HEK293 (cell line): ENCODE measurements around the gene CIITA.

Experiments
- CTCF ChIP-seq: fragments of 450-650 bp; formaldehyde crosslinking; IDR thresholded peaks from 2 replicates; pipeline ENCODE4 v1.5.1; 2016; ENCODE audit warnings: missing biosample characterization, missing genetic modification characterization
- KLF1 ChIP-seq: fragments of 450-650 bp; formaldehyde crosslinking; IDR thresholded peaks from 2 replicates; pipeline ENCODE4 v1.5.1; 2016; ENCODE audit warnings: missing biosample characterization, missing genetic modification characterization
- MYNN ChIP-seq: fragments of 450-650 bp; formaldehyde crosslinking; IDR thresholded peaks from 2 replicates; pipeline ENCODE4 v1.5.1; 2016; ENCODE audit warnings: missing biosample characterization, missing genetic modification characterization, borderline replicate concordance
- YY1 ChIP-seq: fragments of 450-650 bp; formaldehyde crosslinking; IDR thresholded peaks from 2 replicates; pipeline ENCODE4 v1.5.1; 2018; ENCODE audit warnings: missing biosample characterization, missing genetic modification characterization
- ZBTB48 ChIP-seq: fragments of 450-650 bp; formaldehyde crosslinking; IDR thresholded peaks from 2 replicates; pipeline ENCODE4 v1.5.1; 2016; ENCODE audit warnings: missing biosample characterization, missing genetic modification characterization
- ZFP69B ChIP-seq: fragments of 450-650 bp; formaldehyde crosslinking; IDR thresholded peaks from 2 replicates; pipeline ENCODE4 v1.5.1; 2016; ENCODE audit warnings: missing biosample characterization, missing genetic modification characterization
- ZNF10 ChIP-seq: fragments of 450-650 bp; formaldehyde crosslinking; IDR thresholded peaks from 2 replicates; pipeline ENCODE4 v1.5.1; 2017; ENCODE audit warnings: missing biosample characterization, missing genetic modification characterization
- ZNF239 ChIP-seq: fragments of 450-650 bp; formaldehyde crosslinking; IDR thresholded peaks from 2 replicates; pipeline ENCODE4 v1.5.1; 2016; ENCODE audit warnings: missing biosample characterization, missing genetic modification characterization
- ZNF280C ChIP-seq: fragments of 450-650 bp; formaldehyde crosslinking; IDR thresholded peaks from 2 replicates; pipeline ENCODE4 v1.5.1; 2016; ENCODE audit warnings: missing biosample characterization, missing genetic modification characterization
- ZNF350 ChIP-seq: fragments of 450-650 bp; formaldehyde crosslinking; IDR thresholded peaks from 2 replicates; pipeline ENCODE4 v1.5.0; 2017; ENCODE audit warnings: missing biosample characterization, mild to moderate bottlenecking, missing genetic modification characterization
- ZNF362 ChIP-seq: fragments of 450-650 bp; formaldehyde crosslinking; IDR thresholded peaks from 2 replicates; pipeline ENCODE4 v1.5.1; 2016; ENCODE audit warnings: missing biosample characterization, missing genetic modification characterization
- ZNF777 ChIP-seq: fragments of 450-650 bp; formaldehyde crosslinking; IDR thresholded peaks from 2 replicates; pipeline ENCODE4 v1.5.1; 2017; ENCODE audit warnings: missing biosample characterization, missing genetic modification characterization, borderline replicate concordance
- ZNF830 ChIP-seq: fragments of 450-650 bp; IDR thresholded peaks from 2 replicates; pipeline ENCODE4 v1.5.0; 2018; ENCODE audit warnings: missing biosample characterization, missing genetic modification characterization, low read depth, mild to moderate bottlenecking, moderate library complexity

GRCh38 chr16:10944249-10945064 is 67.5 kb downstream of the CIITA start, which contains the start of gene CLEC16A:
- TF ChIP-seq ZNF830 (tag by site-specific recombination) (no peak), ZNF239 (tag by site-specific recombination) (no peak), ZNF350 (tag by site-specific recombination) (no peak), ZFP69B (tag by site-specific recombination) (no peak), MYNN (tag by site-specific recombination) (no peak), CTCF (tag by site-specific recombination) (peak; percentile 43; the same call in 1 of the 2 replicates), ZNF280C (tag by site-specific recombination) (no peak), KLF1 (tag by site-specific recombination) (no peak), ZNF777 (tag by site-specific recombination) (no peak), ZNF362 (tag by site-specific recombination) (no peak), ZNF10 (tag by site-specific recombination) (no peak), YY1 (tag by site-specific recombination) (peak; percentile 89), ZBTB48 (no peak)
